Measurements from ENCODE around the gene ELP2.

- no peak for TF ChIP-seq PATZ1 (CRISPR knock-in tag; IDR thresholded peaks at IDR 0.05; ENCODE audit: borderline replicate concordance)
- no peak for TF ChIP-seq PPARA (CRISPR knock-in tag; IDR thresholded peaks at IDR 0.05; ENCODE audit: borderline replicate concordance)
- no peak for TF ChIP-seq CSDC2 (CRISPR knock-in tag; IDR thresholded peaks at IDR 0.05)
- TF ChIP-seq BACH2 (CRISPR knock-in tag; IDR thresholded peaks at IDR 0.05; ENCODE audit: borderline replicate concordance): no peak
- no peak for TF ChIP-seq ZNF8 (CRISPR knock-in tag; IDR thresholded peaks at IDR 0.05)
- no peak for TF ChIP-seq TCF4 (CRISPR knock-in tag; IDR thresholded peaks at IDR 0.05; ENCODE audit: borderline replicate concordance)
- no peak for TF ChIP-seq ESRRG (CRISPR knock-in tag; IDR thresholded peaks at IDR 0.05)
- no peak for TF ChIP-seq ZFP30 (CRISPR knock-in tag; IDR thresholded peaks at IDR 0.05)
- TF ChIP-seq TSHZ2 (CRISPR knock-in tag; IDR thresholded peaks at IDR 0.05): no peak
- TF ChIP-seq ZC3H10 (CRISPR knock-in tag; IDR thresholded peaks at IDR 0.05): no peak
- TF ChIP-seq, protein P1, sequence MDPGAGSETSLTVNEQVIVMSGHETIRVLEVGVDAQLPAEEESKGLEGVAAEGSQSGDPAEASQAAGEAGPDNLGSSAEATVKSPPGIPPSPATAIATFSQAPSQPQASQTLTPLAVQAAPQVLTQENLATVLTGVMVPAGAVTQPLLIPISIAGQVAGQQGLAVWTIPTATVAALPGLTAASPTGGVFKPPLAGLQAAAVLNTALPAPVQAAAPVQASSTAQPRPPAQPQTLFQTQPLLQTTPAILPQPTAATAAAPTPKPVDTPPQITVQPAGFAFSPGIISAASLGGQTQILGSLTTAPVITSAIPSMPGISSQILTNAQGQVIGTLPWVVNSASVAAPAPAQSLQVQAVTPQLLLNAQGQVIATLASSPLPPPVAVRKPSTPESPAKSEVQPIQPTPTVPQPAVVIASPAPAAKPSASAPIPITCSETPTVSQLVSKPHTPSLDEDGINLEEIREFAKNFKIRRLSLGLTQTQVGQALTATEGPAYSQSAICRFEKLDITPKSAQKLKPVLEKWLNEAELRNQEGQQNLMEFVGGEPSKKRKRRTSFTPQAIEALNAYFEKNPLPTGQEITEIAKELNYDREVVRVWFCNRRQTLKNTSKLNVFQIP (CRISPR knock-in tag; IDR thresholded peaks at IDR 0.05; ENCODE audit: borderline replicate concordance, low read depth): no peak
Measured at GRCh38 chr18:36176177-36176584, 46.5 kb downstream of the ELP2 start.
